Stimulated activated naive CD8-positive, alpha-beta T cell treated with anti-CD3 and anti-CD28 coated beads, Interleukin-15, Interleukin-2, amounts not matched to agents 100 U/mL and 50 U/mL, for 24 hours (primary cell): ENCODE data around the gene WASHC2C.
"Not testable (repeated sequence)": the region's sequence is repeated elsewhere in the genome, so short reads cannot be mapped to it uniquely, and the experiment has no call there.

Experiments used
- ATAC-seq: fragments of 150-1000 bp; cut with Tn5 transposase; one replicate; pipeline ENCODE4 v1.10.0; 2021
- DNase-seq: peaks from one replicate; pipeline ENCODE4 v3.0.0; 2021

The WASHC2C gene, protein sequence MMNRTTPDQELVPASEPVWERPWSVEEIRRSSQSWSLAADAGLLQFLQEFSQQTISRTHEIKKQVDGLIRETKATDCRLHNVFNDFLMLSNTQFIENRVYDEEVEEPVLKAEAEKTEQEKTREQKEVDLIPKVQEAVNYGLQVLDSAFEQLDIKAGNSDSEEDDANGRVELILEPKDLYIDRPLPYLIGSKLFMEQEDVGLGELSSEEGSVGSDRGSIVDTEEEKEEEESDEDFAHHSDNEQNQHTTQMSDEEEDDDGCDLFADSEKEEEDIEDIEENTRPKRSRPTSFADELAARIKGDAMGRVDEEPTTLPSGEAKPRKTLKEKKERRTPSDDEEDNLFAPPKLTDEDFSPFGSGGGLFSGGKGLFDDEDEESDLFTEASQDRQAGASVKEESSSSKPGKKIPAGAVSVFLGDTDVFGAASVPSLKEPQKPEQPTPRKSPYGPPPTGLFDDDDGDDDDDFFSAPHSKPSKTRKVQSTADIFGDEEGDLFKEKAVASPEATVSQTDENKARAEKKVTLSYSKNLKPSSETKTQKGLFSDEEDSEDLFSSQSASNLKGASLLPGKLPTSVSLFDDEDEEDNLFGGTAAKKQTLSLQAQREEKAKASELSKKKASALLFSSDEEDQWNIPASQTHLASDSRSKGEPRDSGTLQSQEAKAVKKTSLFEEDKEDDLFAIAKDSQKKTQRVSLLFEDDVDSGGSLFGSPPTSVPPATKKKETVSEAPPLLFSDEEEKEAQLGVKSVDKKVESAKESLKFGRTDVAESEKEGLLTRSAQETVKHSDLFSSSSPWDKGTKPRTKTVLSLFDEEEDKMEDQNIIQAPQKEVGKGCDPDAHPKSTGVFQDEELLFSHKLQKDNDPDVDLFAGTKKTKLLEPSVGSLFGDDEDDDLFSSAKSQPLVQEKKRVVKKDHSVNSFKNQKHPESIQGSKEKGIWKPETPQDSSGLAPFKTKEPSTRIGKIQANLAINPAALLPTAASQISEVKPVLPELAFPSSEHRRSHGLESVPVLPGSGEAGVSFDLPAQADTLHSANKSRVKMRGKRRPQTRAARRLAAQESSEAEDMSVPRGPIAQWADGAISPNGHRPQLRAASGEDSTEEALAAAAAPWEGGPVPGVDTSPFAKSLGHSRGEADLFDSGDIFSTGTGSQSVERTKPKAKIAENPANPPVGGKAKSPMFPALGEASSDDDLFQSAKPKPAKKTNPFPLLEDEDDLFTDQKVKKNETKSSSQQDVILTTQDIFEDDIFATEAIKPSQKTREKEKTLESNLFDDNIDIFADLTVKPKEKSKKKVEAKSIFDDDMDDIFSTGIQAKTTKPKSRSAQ (N-terminal part only)

DNA sequence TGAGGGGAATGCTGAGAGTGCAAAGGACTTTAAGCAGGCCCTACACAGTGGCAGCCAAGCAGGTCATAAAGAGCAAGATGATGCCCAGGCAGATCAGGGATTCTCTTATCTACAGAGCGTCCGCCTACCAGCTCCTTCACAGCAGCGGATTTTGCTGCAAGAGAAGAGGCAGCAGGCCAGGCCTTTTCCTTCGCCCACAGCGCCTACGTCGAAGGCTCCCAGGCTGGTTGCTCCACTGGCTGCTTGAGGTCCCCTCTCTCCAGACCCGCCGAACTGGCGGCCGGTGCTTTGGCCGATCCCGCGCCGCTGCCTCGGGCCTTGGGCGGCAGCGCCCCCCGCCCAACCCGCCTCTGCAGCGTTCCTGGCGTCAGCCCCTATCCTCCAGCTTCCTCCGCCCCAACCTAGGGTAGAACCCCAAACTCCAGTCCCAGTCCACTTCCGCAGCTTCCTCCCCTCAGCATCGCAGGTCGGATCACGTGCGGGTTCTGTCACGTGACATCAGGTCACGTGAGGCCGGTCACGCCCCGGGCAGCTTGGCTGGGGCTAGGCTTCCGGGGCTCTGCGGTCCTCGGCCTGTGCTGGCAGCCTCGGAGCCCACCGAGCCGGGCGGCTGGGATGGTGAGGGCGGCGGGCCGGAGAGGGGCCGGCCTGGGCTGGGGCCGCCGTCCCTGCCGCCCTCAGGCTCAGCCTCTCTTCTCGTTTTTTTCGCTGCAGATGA, at the start of gene WASHC2C:
TSS of gene WASHC2C (plus strand) at position 564 of the 718 bp plus-strand sequence. CDS start at position 616, 52 bp downstream.
- ATAC-seq: peak; percentile 92

DNA sequence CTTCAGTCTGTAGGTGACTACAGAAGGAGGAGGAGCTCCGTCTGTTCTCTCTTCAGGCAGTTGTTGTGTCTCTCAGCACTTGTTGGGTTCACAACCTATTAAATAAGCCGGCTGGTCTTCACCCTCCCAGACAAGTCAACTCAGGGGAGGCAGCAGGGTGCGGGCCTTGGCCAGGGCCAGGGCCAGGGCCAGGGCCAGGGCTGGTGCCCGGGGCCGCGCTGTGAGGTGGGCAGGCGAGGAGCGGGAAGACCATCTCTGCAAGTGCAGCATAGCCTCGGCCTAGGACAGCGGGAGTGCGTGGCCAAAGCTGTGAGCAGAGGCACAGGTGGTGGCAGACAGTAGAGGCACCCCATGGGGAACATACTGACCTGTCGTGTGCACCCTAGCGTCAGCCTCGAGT, 48.6 kb upstream of the WASHC2C start:
- DNase-seq, ATAC-seq: not testable (repeated sequence)

More for the DNA sequence above, at the start of gene WASHC2C:
- peak; percentile 96 for DNase-seq

DNA sequence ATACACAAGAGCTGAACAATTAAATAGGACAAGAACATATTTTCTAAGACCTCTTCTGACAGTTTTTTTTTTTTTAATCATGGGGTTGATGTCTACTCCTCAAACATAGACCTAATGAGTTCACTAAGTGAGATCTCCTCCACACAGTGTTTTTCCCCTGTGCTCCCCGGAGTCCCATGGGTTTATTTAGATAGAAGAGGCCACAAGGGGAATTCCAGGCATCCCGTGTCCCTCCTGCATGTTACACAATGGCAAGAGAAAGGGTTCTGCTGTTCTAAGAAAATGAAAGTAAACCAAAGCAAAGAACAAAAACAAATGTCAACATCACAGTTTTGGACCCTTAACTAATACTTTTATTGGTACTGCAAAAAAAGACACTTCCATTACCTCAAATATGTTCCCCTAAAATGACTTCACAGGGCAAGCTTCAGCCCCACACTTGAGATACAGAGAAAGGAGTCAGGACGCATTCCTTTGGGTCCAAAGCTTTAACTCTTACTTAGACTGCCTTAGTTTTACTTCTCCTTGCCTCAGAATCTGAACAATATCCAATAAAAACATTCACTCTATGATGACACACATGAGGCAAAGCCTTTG, 16.8 kb upstream of the WASHC2C start:
- not testable (repeated sequence) for ATAC-seq

DNA sequence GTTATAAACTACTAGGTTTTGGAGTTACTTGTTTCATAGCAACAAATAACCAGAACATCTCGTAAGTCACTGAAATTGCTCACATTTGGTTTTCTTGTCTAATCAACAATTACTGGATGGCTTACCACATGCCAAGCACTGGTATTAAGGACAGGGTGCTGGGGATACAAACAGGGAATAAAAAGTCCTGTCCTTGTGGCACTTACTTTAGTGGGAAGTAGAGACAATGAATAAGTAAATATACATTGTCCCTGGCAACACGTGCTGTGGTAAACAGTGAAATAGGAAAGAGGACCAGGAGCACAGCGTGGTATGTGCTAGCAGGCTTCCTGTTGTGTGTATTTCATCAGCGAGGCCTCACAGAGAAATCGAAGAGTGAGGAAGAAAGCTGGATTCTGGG, 15.8 kb upstream of the WASHC2C start:
- ATAC-seq, DNase-seq: not testable (repeated sequence)

More for the DNA sequence above, 16.8 kb upstream of the WASHC2C start:
- DNase-seq: not testable (repeated sequence)

DNA sequence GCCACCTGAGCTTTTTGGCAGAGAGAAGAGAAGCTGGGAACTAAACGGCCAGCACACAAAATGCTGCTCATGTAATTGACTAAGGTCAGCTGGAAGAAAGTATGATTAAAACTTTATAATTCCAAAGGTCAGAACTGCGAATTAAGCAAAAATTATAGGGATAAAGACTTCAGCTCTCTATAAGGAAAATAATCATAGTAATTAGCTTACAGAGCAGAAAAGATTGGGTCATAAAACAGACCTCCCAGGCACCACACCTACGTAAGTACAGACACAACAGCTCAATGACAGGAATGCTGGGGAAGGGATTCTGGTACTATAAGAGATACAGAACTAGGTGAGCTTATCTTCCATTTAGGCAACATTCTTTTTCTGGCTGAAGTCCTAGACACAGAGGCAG, 10.0 kb upstream of the WASHC2C start:
- ATAC-seq, DNase-seq: not testable (repeated sequence)

DNA sequence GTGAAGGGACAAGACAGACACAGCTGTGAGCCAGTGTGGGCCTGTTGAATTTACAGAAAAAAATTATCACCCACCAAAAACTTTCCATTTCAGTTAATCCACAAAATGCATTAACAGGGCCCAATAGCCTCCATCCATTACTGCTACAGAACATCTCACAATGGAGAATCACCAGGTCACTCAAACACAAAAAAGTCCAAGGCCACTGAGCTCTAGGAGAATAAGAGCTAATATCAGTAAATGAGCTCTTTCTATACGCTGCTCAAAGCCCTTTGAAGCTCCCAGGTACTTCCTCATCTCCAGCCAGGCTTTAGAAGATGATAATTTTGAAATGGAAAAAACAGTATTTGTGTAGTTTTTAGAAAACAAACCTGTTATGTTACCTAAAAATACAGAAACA, 9.4 kb upstream of the WASHC2C start:
- DNase-seq, ATAC-seq: not testable (repeated sequence)

DNA sequence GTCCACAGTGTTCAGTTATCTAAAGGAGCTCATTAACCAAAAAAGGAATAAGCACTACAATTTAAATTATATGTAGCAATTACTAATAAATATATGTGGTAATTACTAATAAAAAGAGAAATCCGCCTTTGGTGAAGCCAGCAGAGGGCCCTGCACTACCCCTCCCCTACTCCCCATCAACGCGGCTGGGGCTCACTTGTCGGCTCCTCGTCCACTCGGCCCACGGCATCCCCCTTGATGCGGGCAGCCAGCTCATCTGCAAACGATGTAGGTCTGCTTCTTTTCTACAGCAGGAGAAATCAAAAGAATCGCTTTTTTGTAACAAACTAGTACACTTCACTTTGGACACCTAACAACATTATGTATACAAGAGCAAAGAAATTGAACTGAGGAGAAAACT, 5.6 kb upstream of the WASHC2C start:
- DNase-seq, ATAC-seq: not testable (repeated sequence)

DNA sequence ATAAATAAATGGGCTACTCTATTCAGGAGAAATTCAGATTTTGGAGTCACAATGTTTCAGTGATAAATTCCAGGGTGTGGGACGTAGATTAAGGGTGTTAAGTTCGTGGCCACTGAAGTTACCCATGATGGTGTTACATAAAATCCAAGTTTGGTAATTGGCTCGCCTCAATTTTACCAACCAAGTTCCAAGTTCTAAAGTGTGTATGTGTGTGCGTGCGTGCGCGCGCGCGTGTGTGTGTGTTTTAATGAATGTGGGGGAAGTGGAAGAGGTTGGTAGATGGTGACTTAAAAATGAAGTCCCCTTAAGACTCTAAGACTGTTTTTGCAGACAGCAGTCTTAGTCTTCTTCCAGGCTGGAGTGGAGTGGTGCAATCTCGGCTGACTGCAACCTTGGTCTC, 3.2 kb upstream of the WASHC2C start:
- not testable (repeated sequence) for DNase-seq, ATAC-seq

DNA sequence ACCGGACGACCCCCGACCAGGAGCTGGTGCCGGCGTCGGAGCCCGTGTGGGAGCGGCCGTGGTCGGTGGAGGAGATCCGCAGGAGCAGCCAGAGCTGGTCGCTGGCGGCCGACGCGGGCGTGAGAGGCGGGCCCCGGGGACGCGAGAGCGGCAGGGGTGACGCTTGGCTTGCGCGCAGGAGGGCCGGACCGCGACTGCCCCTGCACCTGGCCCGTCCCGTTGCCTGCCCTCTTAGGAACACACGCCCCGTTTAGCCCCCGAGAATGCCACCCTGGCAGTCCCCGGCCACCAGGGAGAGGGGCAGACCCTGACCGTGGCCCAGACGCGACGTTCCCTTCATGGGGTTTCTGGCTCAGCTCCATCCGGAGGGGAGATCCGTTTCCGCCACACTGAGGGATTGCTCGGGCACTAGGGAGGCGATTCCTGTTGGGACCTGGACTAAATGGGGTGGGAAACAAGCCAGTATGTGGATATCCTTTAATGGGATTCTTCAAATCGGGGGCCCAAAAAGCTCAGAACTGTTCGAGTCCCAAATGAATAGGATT, 427 bp downstream of the WASHC2C start:
- peak; percentile 56 for ATAC-seq
- not testable (repeated sequence) for DNase-seq

DNA sequence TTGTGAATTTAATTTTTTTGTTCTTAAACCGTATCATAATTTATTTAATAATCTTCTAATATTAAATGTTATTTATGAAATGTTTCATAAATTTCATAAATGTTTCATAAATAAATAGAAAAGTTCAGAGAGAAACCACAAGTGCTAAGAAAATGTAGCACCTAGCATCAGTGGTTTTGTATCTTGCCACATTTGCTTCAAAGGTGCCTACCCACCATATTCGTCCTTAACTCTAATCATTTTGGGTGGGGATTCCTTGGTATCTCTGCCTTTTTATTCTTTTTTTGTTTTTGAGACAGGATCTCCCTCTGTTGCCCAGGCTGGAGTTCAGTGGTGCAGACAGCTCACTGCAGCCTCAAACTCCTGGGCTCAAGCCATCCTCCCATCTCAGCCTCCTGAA, 7.4 kb downstream of the WASHC2C start:
- not testable (repeated sequence) for DNase-seq, ATAC-seq

DNA sequence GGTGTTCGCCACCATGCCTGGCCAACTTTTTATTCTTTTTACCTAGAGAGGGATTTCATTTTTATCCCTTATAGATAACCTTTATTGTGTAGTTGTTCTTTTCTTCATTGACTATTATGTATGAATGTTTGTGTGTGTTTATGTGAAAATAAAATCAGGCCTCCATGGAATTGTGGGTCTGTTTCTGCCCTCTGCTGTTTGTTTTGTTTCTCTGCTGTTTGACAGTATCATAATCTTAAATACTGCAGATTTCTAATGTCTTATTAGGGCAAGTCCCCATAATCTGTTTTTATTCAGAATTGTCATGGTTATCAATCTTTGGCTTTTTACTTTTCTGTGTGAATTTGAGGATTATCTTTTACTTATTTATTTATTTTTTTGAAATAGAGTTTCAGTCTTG, 7.8 kb downstream of the WASHC2C start:
- DNase-seq: not testable (repeated sequence)

DNA sequence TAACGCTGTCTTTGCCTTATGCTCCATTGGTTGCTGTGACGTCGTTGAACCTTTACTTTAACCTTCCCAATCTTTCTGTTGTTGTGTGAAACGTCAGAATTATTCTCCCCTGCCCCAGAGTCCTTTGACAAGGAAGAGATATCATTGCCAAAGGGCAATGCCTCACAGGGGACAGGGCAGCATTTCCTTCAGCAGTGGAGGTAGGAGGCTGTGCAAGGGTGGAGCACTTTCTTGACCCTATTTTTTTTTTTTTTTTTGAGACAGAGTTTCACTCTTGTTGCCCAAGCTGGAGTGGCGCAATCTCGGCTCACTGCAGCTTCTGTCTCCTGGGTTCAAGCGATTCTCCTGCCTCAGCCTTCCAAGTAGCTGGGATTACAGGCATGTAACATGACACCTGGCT, 14.5 kb downstream of the WASHC2C start:
- not testable (repeated sequence) for DNase-seq, ATAC-seq

More for the DNA sequence above, 7.8 kb downstream of the WASHC2C start:
- not testable (repeated sequence) for ATAC-seq

DNA sequence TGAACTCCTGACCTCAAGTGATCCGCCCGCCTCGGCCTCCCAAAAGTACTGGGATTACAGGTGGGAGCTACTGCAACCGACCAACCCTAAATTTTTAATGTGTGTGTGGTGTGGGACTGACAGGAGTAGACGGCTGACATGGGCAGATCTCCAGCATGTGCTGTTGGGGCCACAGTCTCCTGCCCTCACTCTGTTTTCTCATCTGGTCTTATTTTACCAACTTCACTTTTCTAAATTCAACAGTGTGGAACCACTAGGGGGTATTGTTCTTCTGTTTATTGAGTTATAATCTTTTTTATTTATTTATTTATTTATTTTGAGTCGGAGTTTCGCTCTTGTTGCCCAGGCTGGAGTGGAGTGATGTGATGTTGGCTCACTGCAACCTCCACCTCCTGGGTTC, 14.9 kb downstream of the WASHC2C start:
- ATAC-seq, DNase-seq: not testable (repeated sequence)

DNA sequence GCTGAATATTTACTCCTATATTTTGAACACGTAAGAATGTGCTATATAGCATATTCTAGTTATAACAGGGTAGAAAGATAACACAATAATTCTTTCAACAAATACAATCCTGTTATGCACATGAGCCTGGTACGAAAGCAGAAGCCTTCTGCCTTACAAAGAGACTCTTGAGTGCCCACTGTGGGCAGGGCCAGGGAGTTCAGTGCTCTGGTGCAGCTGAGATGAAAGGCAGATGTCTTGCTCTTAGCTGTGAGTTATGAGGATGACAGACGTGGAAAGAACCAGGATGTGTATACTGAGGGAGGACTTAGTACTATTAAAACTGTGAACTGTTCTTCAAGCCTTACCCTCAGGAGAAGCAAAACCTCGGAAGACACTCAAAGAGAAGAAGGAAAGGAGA, 24.1 kb downstream of the WASHC2C start:
- DNase-seq, ATAC-seq: not testable (repeated sequence)

DNA sequence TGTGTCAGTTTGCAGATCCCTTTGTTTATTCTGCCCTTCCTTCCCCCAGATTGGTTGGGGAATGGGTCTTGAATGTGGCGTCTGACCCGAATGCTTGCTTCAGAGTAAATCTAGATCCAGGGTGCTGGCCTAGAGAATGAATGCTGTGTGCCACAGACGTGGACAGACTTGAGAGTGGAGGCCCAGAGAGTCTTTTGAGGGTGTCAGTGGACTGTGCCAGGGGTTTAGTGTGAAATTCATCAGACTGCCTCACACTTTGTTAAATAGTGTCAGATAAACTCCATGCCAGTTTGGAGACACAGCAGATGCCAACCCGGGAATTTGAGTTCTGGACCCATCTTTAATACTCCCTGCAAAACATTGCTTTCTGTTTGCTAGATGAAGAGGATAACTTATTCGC, 25.1 kb downstream of the WASHC2C start:
- ATAC-seq, DNase-seq: not testable (repeated sequence)

DNA sequence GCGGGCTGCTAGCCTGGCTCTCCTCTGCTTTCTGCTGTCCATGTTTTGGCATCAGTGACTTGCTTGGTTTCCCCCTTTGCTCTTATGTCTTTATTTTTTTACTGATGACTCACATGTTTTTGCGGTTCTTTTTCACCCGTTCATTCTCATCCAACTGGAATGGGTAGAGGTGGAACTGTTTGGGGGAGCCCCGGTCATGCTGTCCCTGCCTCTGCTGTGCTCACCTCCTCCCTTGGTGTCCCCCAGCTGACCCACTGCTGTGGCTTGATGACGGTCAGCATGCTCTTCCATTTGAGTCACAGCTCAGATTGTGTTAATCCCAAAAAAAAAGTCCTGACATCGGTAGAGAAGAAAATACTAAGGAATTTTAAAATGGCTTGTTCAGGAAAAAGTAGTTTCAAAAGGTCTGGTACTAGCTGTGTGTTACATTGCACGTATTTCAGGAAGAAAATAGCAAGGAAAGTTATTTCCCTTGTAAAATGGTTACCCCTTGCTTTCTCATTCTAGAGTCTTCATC, 27.0 kb downstream of the WASHC2C start:
- not testable (repeated sequence) for ATAC-seq, DNase-seq

DNA sequence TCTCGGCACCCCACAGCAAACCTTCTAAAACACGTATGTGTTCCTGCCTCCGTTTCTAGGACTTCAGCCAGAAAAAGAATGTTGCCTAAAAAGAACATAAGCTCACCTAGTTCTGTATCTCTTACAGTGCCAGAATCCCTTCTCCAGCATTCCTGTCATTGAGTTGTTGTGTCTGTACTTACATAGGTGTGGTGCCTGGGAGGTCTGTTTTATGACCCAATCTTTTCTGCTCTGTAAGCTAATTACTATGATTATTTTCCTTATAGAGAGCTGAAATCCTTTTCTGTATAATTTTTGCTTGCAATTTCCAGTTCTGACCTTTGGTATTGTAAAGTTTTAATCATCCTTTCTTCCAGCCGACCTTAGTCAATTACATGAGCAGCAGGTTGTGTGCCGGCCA, 28.0 kb downstream of the WASHC2C start:
- DNase-seq, ATAC-seq: not testable (repeated sequence)

DNA sequence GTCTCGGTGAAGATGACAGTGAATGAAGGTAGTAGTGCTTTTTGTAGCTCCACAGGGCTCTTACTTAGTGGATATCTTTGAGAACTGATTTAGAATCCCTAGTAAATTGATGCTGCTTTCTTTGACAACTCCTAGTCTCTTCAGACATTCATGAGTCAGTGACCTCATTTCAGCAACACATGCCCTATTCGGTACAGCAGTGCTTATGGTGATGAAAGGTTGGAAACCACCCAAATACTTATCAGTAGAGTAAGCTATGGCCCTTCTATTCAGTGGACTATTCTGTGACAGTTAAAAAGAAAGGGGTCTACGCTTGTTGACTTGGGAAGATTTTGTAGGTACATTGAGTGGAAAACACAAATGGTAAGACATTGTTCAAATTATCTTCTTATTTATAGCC, 29.0 kb downstream of the WASHC2C start:
- not testable (repeated sequence) for DNase-seq, ATAC-seq

DNA sequence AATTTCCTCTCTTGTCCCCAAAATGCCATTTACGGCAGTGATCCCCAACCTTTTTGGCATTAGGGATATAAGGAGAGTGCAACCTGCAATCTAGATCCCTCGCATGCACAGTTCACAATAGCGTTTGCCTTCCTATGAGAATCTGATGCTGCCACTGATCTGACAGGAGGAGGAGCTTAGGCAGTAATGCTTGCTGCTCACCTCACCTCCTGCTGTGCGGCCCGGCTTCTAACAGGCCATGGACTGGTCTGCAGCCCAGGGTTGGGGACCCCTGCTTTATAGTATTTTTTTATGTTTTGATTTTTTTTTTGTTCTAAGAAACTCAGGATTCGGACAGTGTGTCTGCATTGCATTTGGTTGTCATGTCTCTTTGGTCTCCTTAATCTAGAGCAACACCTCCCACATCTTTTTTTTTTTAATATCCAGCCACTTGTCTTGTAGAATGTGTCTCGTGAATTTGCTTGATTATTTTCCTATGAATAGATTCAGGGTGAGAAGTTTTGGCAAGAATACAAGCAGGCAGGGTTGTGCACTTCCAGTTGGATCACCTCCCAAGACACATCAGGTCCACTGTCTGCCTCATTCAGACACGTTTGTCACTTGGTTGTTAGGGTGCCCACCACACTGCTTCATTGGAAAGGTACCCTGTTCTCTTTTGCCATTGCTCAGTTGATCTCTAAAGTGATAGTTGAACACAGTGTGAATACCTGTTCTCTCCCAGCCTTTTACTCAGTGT, 30.8 kb downstream of the WASHC2C start:
- not testable (repeated sequence) for DNase-seq, ATAC-seq
